Neural progenitor cell (in vitro differentiated cells): ENCODE data around the gene PPP1R15B.

ENCODE experiments used
- CTCF ChIP-seq: fragments of 200-600 bp; sonication (generic); IDR thresholded peaks from 2 replicates; pipeline ENCODE4 v1.5.1; 2017; ENCODE audit warnings: antibody characterized with exemption, mild to moderate bottlenecking
- EZH2phosphoT487 ChIP-seq: fragments of 200-600 bp; sonication (generic); IDR thresholded peaks from 2 replicates; pipeline ENCODE4 v1.6.1; 2017; ENCODE audit warnings: antibody characterized with exemption

- TF ChIP-seq EZH2phosphoT487: no peak
- peak; percentile 59 for TF ChIP-seq CTCF
These were observed 44.9 kb downstream of the PPP1R15B start for GRCh38 chr1:204366759-204367158.
